ENCODE data around the gene NMT1. TPM values are rescaled to one million over a fixed set of nuclear protein-coding genes. Genes with fewer than 3 reads are reported as not detected.
A peak's percentile ranks its signal among the peaks of the same experiment; 100 is the strongest.

The NMT1 gene
- total RNA-seq, 1 experiment from 2014 or later, result 117 TPM

GRCh38 chr17:45096141-45096540 lies 35.0 kb downstream of the NMT1 start:
- no peak overlapping the region for H3K4me3 ChIP-seq (ENCODE audit: low read length)
- H3F3A ChIP-seq (ENCODE audit: low read length, unreplicated experiment), result peaks cover 16% of the 10 kb centered on the region
- H3K9me2 ChIP-seq (replicated peaks; ENCODE audit: low read length), result no peaks in the 10 kb centered on the region
- intact Hi-C loops (cut with micrococcal nuclease), result loop anchor here (1.0 kb wide), 1 partner anchor 37 kb away; no protein-coding TSS in a partner anchor
- CTCF ChIA-PET, result interaction anchor here (0.7 to 2.0 kb wide), 3 partner anchors 35 to 51 kb away, joined by 3 to 9 read pairs (median 4); partner anchors contain the start of genes ACBD4 and NMT1
- DNase-seq (peak; percentile 61), ATAC-seq (no peak)
- peaks cover 8% of the 10 kb centered on the region; the same call in 1 of the 2 replicates for H3K79me2 ChIP-seq (ENCODE audit: low read length)
- peaks cover 61% of the 10 kb centered on the region for H3K36me3 ChIP-seq (ENCODE audit: low read depth, low read length)
- TF ChIP-seq EZH2 (IDR thresholded peaks at IDR 0.05; ENCODE audit: low read length, unreplicated experiment) (no peak), CTCF (conservative IDR thresholded peaks at IDR 0.05; ENCODE audit: low read depth, low read length) (peak; percentile 87)
- no peak overlapping the region for H3K27ac ChIP-seq (ENCODE audit: low read length)
- no peaks in the 10 kb centered on the region for H3K9me3 ChIP-seq (ENCODE audit: low read length)
- BruUV-seq (replicated peaks), result no TSS peak
- no peaks in the 10 kb centered on the region for H4K20me1 ChIP-seq (ENCODE audit: low read length)
- H3K9ac ChIP-seq (ENCODE audit: low read length), result no peak overlapping the region
- no peak overlapping the region for H2AFZ ChIP-seq (ENCODE audit: low read length)
- peaks cover 21% of the 10 kb centered on the region for H3K4me1 ChIP-seq (ENCODE audit: insufficient read depth, low read length)
- H3K4me2 ChIP-seq (ENCODE audit: low read length), result no peak overlapping the region
- H3K27me3 ChIP-seq (ENCODE audit: low read length), result no peaks in the 10 kb centered on the region
- POLR2A ChIA-PET (ENCODE audit: unreplicated experiment), result no interaction called here

GRCh38 chr17:45096926-45097325 lies 35.8 kb downstream of the NMT1 start:
- Histone ChIP-seq H3K27me3 (ENCODE audit: low read length) (no peaks in the 10 kb centered on the region), H3K36me3 (ENCODE audit: low read depth, low read length) (peaks cover 60% of the 10 kb centered on the region), H3F3A (ENCODE audit: low read length, unreplicated experiment) (peaks cover 12% of the 10 kb centered on the region), H3K4me3 (ENCODE audit: low read length) (no peak overlapping the region), H3K9me3 (ENCODE audit: low read length) (no peaks in the 10 kb centered on the region), H3K4me2 (ENCODE audit: low read length) (no peak overlapping the region), H3K79me2 (ENCODE audit: low read length) (peaks cover 8% of the 10 kb centered on the region; the same call in 1 of the 2 replicates), H3K9ac (ENCODE audit: low read length) (no peak overlapping the region), H3K27ac (ENCODE audit: low read length) (no peak overlapping the region), H3K4me1 (ENCODE audit: insufficient read depth, low read length) (peaks cover 19% of the 10 kb centered on the region), H2AFZ (ENCODE audit: low read length) (no peak overlapping the region), H4K20me1 (ENCODE audit: low read length) (no peaks in the 10 kb centered on the region), H3K9me2 (replicated peaks; ENCODE audit: low read length) (no peaks in the 10 kb centered on the region)
- no peak for DNase-seq
- TF ChIP-seq EZH2 (IDR thresholded peaks at IDR 0.05; ENCODE audit: low read length, unreplicated experiment) (no peak), EZH2phosphoT487 (IDR thresholded peaks at IDR 0.05; ENCODE audit: borderline replicate concordance, low read length) (no peak), CTCF (conservative IDR thresholded peaks at IDR 0.05; ENCODE audit: low read depth, low read length) (no peak)
- intact Hi-C loops (cut with micrococcal nuclease), result loop anchor here (1.0 kb wide), 1 partner anchor 36 kb away; no protein-coding TSS in a partner anchor
- BruUV-seq (replicated peaks), result no TSS peak
- CTCF ChIA-PET, result interaction anchor here (2.0 kb wide), 1 partner anchor 38 kb away, joined by 9 read pairs; the partner anchor contains the start of gene ACBD4
- no peak for ATAC-seq
- POLR2A ChIA-PET (ENCODE audit: unreplicated experiment), result no interaction called here

GRCh38 chr17:45098081-45098868 lies 37.2 kb downstream of the NMT1 start:
- intact Hi-C loops (cut with micrococcal nuclease), result no loop called here
- ATAC-seq (peak; percentile 27), DNase-seq (no peak)
- Histone ChIP-seq H3K4me2 (ENCODE audit: low read length) (no peak overlapping the region), H3K9me2 (replicated peaks; ENCODE audit: low read length) (no peaks in the 10 kb centered on the region), H3K79me2 (ENCODE audit: low read length) (peaks cover 8% of the 10 kb centered on the region; the same call in 1 of the 2 replicates), H2AFZ (ENCODE audit: low read length) (no peak overlapping the region), H3F3A (ENCODE audit: low read length, unreplicated experiment) (peaks cover 4% of the 10 kb centered on the region), H3K36me3 (ENCODE audit: low read depth, low read length) (peaks cover 69% of the 10 kb centered on the region), H3K4me3 (ENCODE audit: low read length) (no peak overlapping the region), H4K20me1 (ENCODE audit: low read length) (no peaks in the 10 kb centered on the region), H3K27me3 (ENCODE audit: low read length) (no peaks in the 10 kb centered on the region), H3K9ac (ENCODE audit: low read length) (no peak overlapping the region), H3K27ac (ENCODE audit: low read length) (no peak overlapping the region), H3K4me1 (ENCODE audit: insufficient read depth, low read length) (peaks cover 6% of the 10 kb centered on the region), H3K9me3 (ENCODE audit: low read length) (no peaks in the 10 kb centered on the region)
- CTCF ChIA-PET, result interaction anchor here (0.6 to 1.5 kb wide), 3 partner anchors 37 to 178 kb away, joined by 3 to 9 read pairs (median 5); partner anchors contain the start of gene ACBD4
- POLR2A ChIA-PET (ENCODE audit: unreplicated experiment), result interaction anchor here (1.0 kb wide), 1 partner anchor 37 kb away, joined by 3 read pairs; no protein-coding TSS in a partner anchor
- TF ChIP-seq CTCF (conservative IDR thresholded peaks at IDR 0.05; ENCODE audit: low read depth, low read length), result no peak
- no peak for TF ChIP-seq EZH2 (IDR thresholded peaks at IDR 0.05; ENCODE audit: low read length, unreplicated experiment)
- no peak for TF ChIP-seq EZH2phosphoT487 (IDR thresholded peaks at IDR 0.05; ENCODE audit: borderline replicate concordance, low read length)
- no TSS peak for BruUV-seq (replicated peaks)

Measured in PC-3 (cell line).